ENCODE results near the gene HAND2. TPM values are rescaled to one million over a fixed set of nuclear protein-coding genes. Genes with fewer than 3 reads are reported as not detected.

HAND2 gene
- total RNA-seq, 1 donor: 1.8 TPM

- Histone ChIP-seq H3K27me3 (ENCODE audit: insufficient read depth, low read length) (peaks cover 25% of the 10 kb centered on the region), H3K9me3 (ENCODE audit: low read depth, low read length) (no peaks in the 10 kb centered on the region), H4K20me1 (ENCODE audit: insufficient read depth, low read length) (no peaks in the 10 kb centered on the region), H3K4me2 (ENCODE audit: insufficient read depth, low read length) (peak overlapping the region; percentile 50), H3K27ac (ENCODE audit: low read depth, low read length) (no peak overlapping the region), H3K4me3 (ENCODE audit: insufficient read depth, low read length) (peak overlapping the region; percentile 55), H3K4me1 (ENCODE audit: insufficient read depth, low read length) (peaks cover 3% of the 10 kb centered on the region), H2AFZ (ENCODE audit: low read length) (peak overlapping the region; percentile 66), H3K36me3 (ENCODE audit: insufficient read depth, low read length) (no peaks in the 10 kb centered on the region), H3K79me2 (ENCODE audit: insufficient read depth, low read length) (no peaks in the 10 kb centered on the region)
- no peak for TF ChIP-seq CTCF (IDR thresholded peaks at IDR 0.05; ENCODE audit: extremely low read depth, low read depth, low read length)
- DNase-seq (ENCODE audit: insufficient read length, low spot score, missing footprints): no peak
Observed at GRCh38 chr4:173516621-173517524, 13.2 kb downstream of the HAND2 start.

- H3K4me1 ChIP-seq (ENCODE audit: insufficient read depth, low read length): no peaks in the 10 kb centered on the region
- H2AFZ ChIP-seq (ENCODE audit: low read length): no peak overlapping the region
- no peak overlapping the region for H3K27ac ChIP-seq (ENCODE audit: low read depth, low read length)
- no peak overlapping the region for H3K4me2 ChIP-seq (ENCODE audit: insufficient read depth, low read length)
- no peaks in the 10 kb centered on the region for H4K20me1 ChIP-seq (ENCODE audit: insufficient read depth, low read length)
- H3K27me3 ChIP-seq (ENCODE audit: insufficient read depth, low read length): peaks cover 25% of the 10 kb centered on the region
- no peak for DNase-seq (ENCODE audit: insufficient read length, low spot score, missing footprints)
- no peaks in the 10 kb centered on the region for H3K9me3 ChIP-seq (ENCODE audit: low read depth, low read length)
- no peak overlapping the region for H3K4me3 ChIP-seq (ENCODE audit: insufficient read depth, low read length)
- no peak for TF ChIP-seq CTCF (IDR thresholded peaks at IDR 0.05; ENCODE audit: extremely low read depth, low read depth, low read length)
- peaks cover 2% of the 10 kb centered on the region for H3K36me3 ChIP-seq (ENCODE audit: insufficient read depth, low read length)
- H3K79me2 ChIP-seq (ENCODE audit: insufficient read depth, low read length): no peaks in the 10 kb centered on the region
Observed at GRCh38 chr4:173515458-173515857, 14.6 kb downstream of the HAND2 start.

GRCh38 chr4:173514641-173515217, 15.3 kb downstream of the HAND2 start:
- no peaks in the 10 kb centered on the region for H4K20me1 ChIP-seq (ENCODE audit: insufficient read depth, low read length)
- peaks cover 25% of the 10 kb centered on the region for H3K27me3 ChIP-seq (ENCODE audit: insufficient read depth, low read length)
- H3K4me1 ChIP-seq (ENCODE audit: insufficient read depth, low read length): peaks cover 3% of the 10 kb centered on the region
- no peak for TF ChIP-seq CTCF (IDR thresholded peaks at IDR 0.05; ENCODE audit: extremely low read depth, low read depth, low read length)
- H3K79me2 ChIP-seq (ENCODE audit: insufficient read depth, low read length): no peaks in the 10 kb centered on the region
- DNase-seq (ENCODE audit: insufficient read length, low spot score, missing footprints): no peak
- H2AFZ ChIP-seq (ENCODE audit: low read length): no peak overlapping the region
- H3K27ac ChIP-seq (ENCODE audit: low read depth, low read length): no peak overlapping the region
- no peak overlapping the region for H3K4me3 ChIP-seq (ENCODE audit: insufficient read depth, low read length)
- H3K36me3 ChIP-seq (ENCODE audit: insufficient read depth, low read length): peaks cover 2% of the 10 kb centered on the region
- no peaks in the 10 kb centered on the region for H3K9me3 ChIP-seq (ENCODE audit: low read depth, low read length)
- no peak overlapping the region for H3K4me2 ChIP-seq (ENCODE audit: insufficient read depth, low read length)

- no peak overlapping the region for H3K4me2 ChIP-seq (ENCODE audit: insufficient read depth, low read length)
- no peak overlapping the region for H3K4me3 ChIP-seq (ENCODE audit: insufficient read depth, low read length)
- H3K27me3 ChIP-seq (ENCODE audit: insufficient read depth, low read length): peaks cover 23% of the 10 kb centered on the region
- no peaks in the 10 kb centered on the region for H3K79me2 ChIP-seq (ENCODE audit: insufficient read depth, low read length)
- no peak overlapping the region for H3K27ac ChIP-seq (ENCODE audit: low read depth, low read length)
- peaks cover 2% of the 10 kb centered on the region for H3K36me3 ChIP-seq (ENCODE audit: insufficient read depth, low read length)
- TF ChIP-seq CTCF (IDR thresholded peaks at IDR 0.05; ENCODE audit: extremely low read depth, low read depth, low read length): no peak
- H2AFZ ChIP-seq (ENCODE audit: low read length): no peak overlapping the region
- peaks cover 3% of the 10 kb centered on the region for H3K4me1 ChIP-seq (ENCODE audit: insufficient read depth, low read length)
- DNase-seq (ENCODE audit: insufficient read length, low spot score, missing footprints): no peak
- H4K20me1 ChIP-seq (ENCODE audit: insufficient read depth, low read length): no peaks in the 10 kb centered on the region
- no peaks in the 10 kb centered on the region for H3K9me3 ChIP-seq (ENCODE audit: low read depth, low read length)
Observed at GRCh38 chr4:173513651-173514050, 16.4 kb downstream of the HAND2 start.
